DND-41 (cell line): ENCODE measurements around the gene TRAF3IP1.

Experiments
- EZH2 ChIP-seq: IDR thresholded peaks from 3 replicates; pipeline ENCODE4 v1.6.1; 2012; ENCODE audit warnings: borderline replicate concordance, low read depth, mild to moderate bottlenecking, moderate library complexity, low read length, inconsistent platforms; ENCODE audit not compliant: severe bottlenecking
- TF ChIP-seq, protein P1 (sequence below): IDR thresholded peaks from 2 replicates; pipeline ENCODE4 v1.5.1; 2012; ENCODE audit warnings: borderline replicate concordance, low read length, moderate library complexity, mild to moderate bottlenecking; ENCODE audit not compliant: poor library complexity, severe bottlenecking; ENCODE audit errors: extremely low read depth

- TF ChIP-seq, protein P1, sequence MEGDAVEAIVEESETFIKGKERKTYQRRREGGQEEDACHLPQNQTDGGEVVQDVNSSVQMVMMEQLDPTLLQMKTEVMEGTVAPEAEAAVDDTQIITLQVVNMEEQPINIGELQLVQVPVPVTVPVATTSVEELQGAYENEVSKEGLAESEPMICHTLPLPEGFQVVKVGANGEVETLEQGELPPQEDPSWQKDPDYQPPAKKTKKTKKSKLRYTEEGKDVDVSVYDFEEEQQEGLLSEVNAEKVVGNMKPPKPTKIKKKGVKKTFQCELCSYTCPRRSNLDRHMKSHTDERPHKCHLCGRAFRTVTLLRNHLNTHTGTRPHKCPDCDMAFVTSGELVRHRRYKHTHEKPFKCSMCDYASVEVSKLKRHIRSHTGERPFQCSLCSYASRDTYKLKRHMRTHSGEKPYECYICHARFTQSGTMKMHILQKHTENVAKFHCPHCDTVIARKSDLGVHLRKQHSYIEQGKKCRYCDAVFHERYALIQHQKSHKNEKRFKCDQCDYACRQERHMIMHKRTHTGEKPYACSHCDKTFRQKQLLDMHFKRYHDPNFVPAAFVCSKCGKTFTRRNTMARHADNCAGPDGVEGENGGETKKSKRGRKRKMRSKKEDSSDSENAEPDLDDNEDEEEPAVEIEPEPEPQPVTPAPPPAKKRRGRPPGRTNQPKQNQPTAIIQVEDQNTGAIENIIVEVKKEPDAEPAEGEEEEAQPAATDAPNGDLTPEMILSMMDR: no peak
- TF ChIP-seq EZH2: no peak
Measured at GRCh38 chr2:238294393-238295143, 25.8 kb upstream of the TRAF3IP1 start.
